Sigmoid colon (tissue), 7 donors: ENCODE data around the gene ADAMTS6. TPM values are rescaled to one million over a fixed set of nuclear protein-coding genes. Genes with fewer than 3 reads are reported as not detected.

Experiments
- DNase-seq: peaks from one replicate; pipeline ENCODE4 v3.0.0-alpha.2; 2019
- H3K27ac ChIP-seq, 4 donors: fragments of 200-600 bp; sonication (generic); one replicate each; pipeline ENCODE4 v1.5.1; 2016 to 2019; ENCODE audit warnings: mild to moderate bottlenecking in 1 of 4
- H3K27me3 ChIP-seq, 3 donors: fragments of 200-600 bp; sonication (generic); one replicate each; pipeline ENCODE4 v1.5.1; 2019; ENCODE audit warnings: mild to moderate bottlenecking in 1 of 3
- H3K36me3 ChIP-seq, 4 donors: fragments of 200-600 bp; sonication (generic); one replicate each; pipeline ENCODE4 v1.5.1; 2016 to 2019
- H3K4me1 ChIP-seq, 4 donors: fragments of 200-600 bp; sonication (generic); one replicate each; pipeline ENCODE4 v1.5.1; 2017 to 2019
- H3K4me3 ChIP-seq, 4 donors: fragments of 200-600 bp; sonication (generic); one replicate each; pipeline ENCODE4 v1.5.1; 2017 to 2019; ENCODE audit warnings: mild to moderate bottlenecking in 2 of 4, moderate library complexity in 1 of 4
- H3K9me3 ChIP-seq, 4 donors: fragments of 200-600 bp in 3 of 4; sonication (generic) in 3 of 4; one replicate each; pipeline versions ENCODE4 v1.5.1 to v1.6.1; 2013 to 2019
- CTCF ChIP-seq, 4 experiments: fragments of 450-650 bp in 3 of 4; fragments of 200-600 bp in 1 of 4; IDR thresholded peaks; one replicate each; pipeline ENCODE4 v1.5.1; 2016 to 2019; ENCODE audit warnings: antibody characterized with exemption in 4 of 4, mild to moderate bottlenecking in 3 of 4, moderate library complexity in 2 of 4
- EP300 ChIP-seq, 4 donors: sonication (generic); formaldehyde crosslinking; IDR thresholded peaks; one replicate each; pipeline ENCODE4 v1.6.1; 2017; ENCODE audit warnings: antibody characterized with exemption in 4 of 4
- POLR2A ChIP-seq, 2 donors: fragments of 450-650 bp; IDR thresholded peaks; one replicate each; pipeline ENCODE4 v1.6.1; 2016; ENCODE audit warnings: antibody characterized with exemption in 2 of 2, mild to moderate bottlenecking in 2 of 2, moderate library complexity in 2 of 2
- POLR2AphosphoS5 ChIP-seq, 4 donors: sonication (generic); formaldehyde crosslinking; IDR thresholded peaks; one replicate each; pipeline ENCODE4 v1.6.1; 2017; ENCODE audit warnings: antibody characterized with exemption in 4 of 4
- WGBS, 2 donors: extraction: QIAGEN DNeasy Blood & Tissue Kit; methylation state at CpG; one replicate each; pipeline ENCODE4 v1.1.7; 2013; 5-methylcytosine and 5-hydroxymethylcytosine counted together
- intact Hi-C: fragments of 100-400 bp; cut with DNase I; formaldehyde crosslinking; loops from one replicate; pipeline ENCODE4 v1.15.1; 2023
- polyA plus RNA-seq, 3 donors: library from polyadenylated mRNA; stranded (reverse); fragments of 200-250 nt; gene quantifications; one replicate each; pipeline ENCODE4 v1.2.3, GENCODE V29; 2013
- total RNA-seq, 4 donors: library from RNA; depleted of rRNA; stranded (reverse); fragments of >200 nt; gene quantifications; one replicate each; pipeline ENCODE4 v1.1.0, GENCODE V29; 2016
- donor health status: healthy with polysubstance abuse.
- donor health status: Bipolar disorder and iron deficiency.
- donor health status: healthy.

Gene ADAMTS6
- total and polyA plus RNA-seq, 7 donors: 0.74 to 18.3 (median 7.1) TPM; not detected in 2

GRCh38 chr5:65276178-65276890 is 205.4 kb downstream of the ADAMTS6 start:
- WGBS, 2 donors: 86% methylated on average over 1 of the region's 1 CpG
- no peak for TF ChIP-seq CTCF (IDR thresholded peaks at IDR 0.05)
- TF ChIP-seq EP300 (IDR thresholded peaks at IDR 0.05): no peak
- no peak for TF ChIP-seq POLR2AphosphoS5 (IDR thresholded peaks at IDR 0.05)
- DNase-seq: no peak

GRCh38 chr5:65271906-65272305 is 209.8 kb downstream of the ADAMTS6 start:
- WGBS, 2 donors: 83 to 91% methylated on average over 1 of the region's 1 CpG
- Histone ChIP-seq H3K4me1 (no peaks in the 10 kb centered on the region), H3K36me3 (no peaks in the 10 kb centered on the region), H3K9me3 (no peaks in the 10 kb centered on the region), H3K27me3 (no peaks in the 10 kb centered on the region), H3K27ac (no peak overlapping the region), H3K4me3 (no peak overlapping the region)
- DNase-seq: no peak
- TF ChIP-seq POLR2A (IDR thresholded peaks at IDR 0.05) (no peak), POLR2AphosphoS5 (IDR thresholded peaks at IDR 0.05) (no peak), EP300 (IDR thresholded peaks at IDR 0.05) (no peak), CTCF (IDR thresholded peaks at IDR 0.05) (no peak)
- intact Hi-C loops: no loop called here

More at GRCh38 chr5:65276178-65276890, 205.4 kb downstream of the ADAMTS6 start:
- no peaks in the 10 kb centered on the region for H3K9me3 ChIP-seq
- no peak overlapping the region for H3K27ac ChIP-seq
- no peaks in the 10 kb centered on the region for H3K27me3 ChIP-seq
- intact Hi-C loops: no loop called here
- no peak overlapping the region for H3K4me3 ChIP-seq
- H3K36me3 ChIP-seq: no peaks in the 10 kb centered on the region
- no peaks in the 10 kb centered on the region for H3K4me1 ChIP-seq

- H3K27ac ChIP-seq: no peak overlapping the region
- no peaks in the 10 kb centered on the region for H3K9me3 ChIP-seq
- WGBS, 2 donors: 79 to 88% methylated on average over 8 of the region's 8 CpGs
- DNase-seq: no peak
- no peak overlapping the region for H3K4me3 ChIP-seq
- intact Hi-C loops: no loop called here
- no peaks in the 10 kb centered on the region for H3K4me1 ChIP-seq
- TF ChIP-seq POLR2AphosphoS5 (IDR thresholded peaks at IDR 0.05) (no peak), CTCF (IDR thresholded peaks at IDR 0.05) (no peak), POLR2A (IDR thresholded peaks at IDR 0.05) (no peak), EP300 (IDR thresholded peaks at IDR 0.05) (no peak)
- H3K36me3 ChIP-seq: no peaks in the 10 kb centered on the region
- no peaks in the 10 kb centered on the region for H3K27me3 ChIP-seq
Observed at GRCh38 chr5:65268525-65268924, 213.2 kb downstream of the ADAMTS6 start.

GRCh38 chr5:65264420-65264819 is 217.3 kb downstream of the ADAMTS6 start:
- H3K27me3 ChIP-seq: no peaks in the 10 kb centered on the region
- H3K27ac ChIP-seq: no peak overlapping the region
- H3K9me3 ChIP-seq: no peaks in the 10 kb centered on the region
- intact Hi-C loops: no loop called here
- H3K4me3 ChIP-seq: no peak overlapping the region
- peaks cover 0 to 15% (median 6%) of the 10 kb centered on the region in 4 donors for H3K4me1 ChIP-seq
- DNase-seq: no peak
- H3K36me3 ChIP-seq: no peaks in the 10 kb centered on the region
- TF ChIP-seq POLR2A (IDR thresholded peaks at IDR 0.05) (no peak), POLR2AphosphoS5 (IDR thresholded peaks at IDR 0.05) (no peak), CTCF (IDR thresholded peaks at IDR 0.05) (no peak), EP300 (IDR thresholded peaks at IDR 0.05) (no peak)
- WGBS, 2 donors: 32 to 60% methylated on average over 1 of the region's 1 CpG

- TF ChIP-seq CTCF (IDR thresholded peaks at IDR 0.05) (no peak), POLR2AphosphoS5 (IDR thresholded peaks at IDR 0.05) (no peak), EP300 (IDR thresholded peaks at IDR 0.05) (no peak), POLR2A (IDR thresholded peaks at IDR 0.05) (no peak)
- intact Hi-C loops: no loop called here
- Histone ChIP-seq H3K36me3 (no peaks in the 10 kb centered on the region), H3K4me1 (peaks cover 0 to 15% (median 6%) of the 10 kb centered on the region in 4 donors), H3K27ac (no peak overlapping the region), H3K9me3 (no peaks in the 10 kb centered on the region), H3K27me3 (no peaks in the 10 kb centered on the region), H3K4me3 (no peak overlapping the region)
- WGBS, 2 donors: 43 to 74% methylated on average over 3 of the region's 3 CpGs
- no peak for DNase-seq
Observed at GRCh38 chr5:65263321-65263720, 218.4 kb downstream of the ADAMTS6 start.
